ENCODE measurements around the gene SLC4A9. TPM values are rescaled to one million over a fixed set of nuclear protein-coding genes. Genes with fewer than 3 reads are reported as not detected.

The SLC4A9 gene
- total and polyA plus RNA-seq, 2 donors (not counting 1 experiment from before 2014, with no cell fraction given), result 0.10 TPM; not detected in 1

DNA sequence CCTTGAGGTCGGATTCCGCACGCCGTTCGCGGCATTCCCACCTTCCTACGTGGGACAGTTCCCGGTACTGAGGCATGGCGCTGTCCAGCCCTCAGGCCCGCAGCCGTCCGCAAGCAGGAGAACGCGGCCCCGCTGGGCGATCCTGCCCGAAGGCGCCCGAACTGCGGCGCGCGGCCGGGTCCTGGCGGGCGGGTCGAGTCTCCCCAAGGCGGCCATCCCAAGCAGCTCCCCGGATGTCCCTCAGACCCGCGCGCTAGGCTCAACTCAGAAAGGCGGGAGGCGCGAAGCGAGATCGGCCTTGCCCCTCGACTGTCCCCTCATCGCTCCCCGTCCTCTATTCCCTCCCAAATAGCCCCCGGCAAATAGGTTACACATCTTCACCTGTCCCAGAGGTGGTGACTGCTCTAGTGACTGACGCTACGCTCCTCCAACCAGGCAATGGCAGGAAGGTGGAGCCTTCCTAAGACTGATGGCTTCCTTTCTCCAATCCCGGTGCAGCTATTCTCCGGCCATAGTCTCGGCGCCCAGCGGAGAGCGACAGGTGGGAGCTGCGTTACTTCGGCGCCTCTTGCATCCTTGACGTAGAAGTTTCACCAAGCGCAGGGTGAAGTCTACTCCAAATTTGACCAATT, 40.9 kb downstream of the SLC4A9 start:
- peak overlapping the region; percentile 80 to 96 (median 85) for H3K4me3 ChIP-seq (ENCODE audit: control extremely low read depth in 1 of 5, extremely low read depth in 1 of 5, insufficient read depth in 1 of 5, low read depth in 2 of 5, low read length in 4 of 5)
- DNase-seq, result peak; percentile 96
- H2AFZ ChIP-seq (ENCODE audit: insufficient read depth, low read depth, low read length, poor library complexity, severe bottlenecking), result peak overlapping the region; percentile 96
- no peak for TF ChIP-seq EZH2 (IDR thresholded peaks at IDR 0.05; ENCODE audit: borderline replicate concordance, insufficient read depth, low read depth, low read length, poor library complexity, severe bottlenecking)
- TF ChIP-seq, protein P1, sequence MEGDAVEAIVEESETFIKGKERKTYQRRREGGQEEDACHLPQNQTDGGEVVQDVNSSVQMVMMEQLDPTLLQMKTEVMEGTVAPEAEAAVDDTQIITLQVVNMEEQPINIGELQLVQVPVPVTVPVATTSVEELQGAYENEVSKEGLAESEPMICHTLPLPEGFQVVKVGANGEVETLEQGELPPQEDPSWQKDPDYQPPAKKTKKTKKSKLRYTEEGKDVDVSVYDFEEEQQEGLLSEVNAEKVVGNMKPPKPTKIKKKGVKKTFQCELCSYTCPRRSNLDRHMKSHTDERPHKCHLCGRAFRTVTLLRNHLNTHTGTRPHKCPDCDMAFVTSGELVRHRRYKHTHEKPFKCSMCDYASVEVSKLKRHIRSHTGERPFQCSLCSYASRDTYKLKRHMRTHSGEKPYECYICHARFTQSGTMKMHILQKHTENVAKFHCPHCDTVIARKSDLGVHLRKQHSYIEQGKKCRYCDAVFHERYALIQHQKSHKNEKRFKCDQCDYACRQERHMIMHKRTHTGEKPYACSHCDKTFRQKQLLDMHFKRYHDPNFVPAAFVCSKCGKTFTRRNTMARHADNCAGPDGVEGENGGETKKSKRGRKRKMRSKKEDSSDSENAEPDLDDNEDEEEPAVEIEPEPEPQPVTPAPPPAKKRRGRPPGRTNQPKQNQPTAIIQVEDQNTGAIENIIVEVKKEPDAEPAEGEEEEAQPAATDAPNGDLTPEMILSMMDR (IDR thresholded peaks at IDR 0.05), result no peak
- H3K79me2 ChIP-seq (ENCODE audit: control insufficient read depth, insufficient read depth, low read length), result peaks cover 74% of the 10 kb centered on the region
- peak overlapping the region; percentile 73 to 90 for H3K27ac ChIP-seq (ENCODE audit: low read length in 2 of 2)
- H4K20me1 ChIP-seq (ENCODE audit: control insufficient read depth, insufficient read depth, low read length, poor library complexity, severe bottlenecking), result peaks cover 40% of the 10 kb centered on the region
- under 1% methylated on average over 54 of the region's 54 CpGs for WGBS (ENCODE audit: insufficient coverage)
- intact Hi-C loops (cut with micrococcal nuclease), result loop anchor here (1.0 to 5.0 kb wide), 14 partner anchors 98 to 921 kb away; partner anchors contain the start of genes APBB3, CYSTM1, EIF4EBP3 and HARS1
- H3K27me3 ChIP-seq (replicated peaks in 1 of 4; ENCODE audit: control extremely low read depth in 1 of 4, control insufficient read depth in 3 of 4, insufficient read depth in 4 of 4, low read length in 3 of 4), result no peaks in the 10 kb centered on the region
- peak; percentile 65 for ATAC-seq (ENCODE audit: low read depth)
- no peaks in the 10 kb centered on the region for H3K9me3 ChIP-seq (ENCODE audit: control extremely low read depth in 1 of 3, control insufficient read depth in 2 of 3, insufficient read depth in 1 of 3, low read length in 2 of 3)
- Mint-ChIP-seq H3K27ac (no peak overlapping the region), H3K27me3 (no peaks in the 10 kb centered on the region), H3K9me3 (ENCODE audit: insufficient read depth) (no peaks in the 10 kb centered on the region), H3K4me3 (no peak overlapping the region), H3K4me1 (peaks cover 29% of the 10 kb centered on the region)
- peaks cover 0 to 8% of the 10 kb centered on the region in 2 experiments for H3K36me3 ChIP-seq (replicated peaks in 1 of 2; ENCODE audit: control extremely low read depth in 1 of 2, control insufficient read depth in 1 of 2, extremely low read depth in 1 of 2, insufficient read depth in 2 of 2, low read length in 1 of 2)
- H3K4me2 ChIP-seq (replicated peaks; ENCODE audit: low read depth, low read length, poor library complexity, severe bottlenecking), result peak overlapping the region; percentile 77
- peaks cover 31% of the 10 kb centered on the region in 2 donors for H3K4me1 ChIP-seq (ENCODE audit: control insufficient read depth in 2 of 2, insufficient read depth in 2 of 2, low read length in 2 of 2)
- POLR2A ChIA-PET, result interaction anchor here (0.9 to 2.2 kb wide), 6 partner anchors 12 to 291 kb away, joined by 3 to 10 read pairs (median 4); partner anchors contain the start of genes EIF4EBP3, HARS1, HARS2 and HBEGF
- CTCF ChIA-PET, result interaction anchor here (0.5 to 1.4 kb wide), 5 partner anchors 55 to 752 kb away, joined by 3 to 6 read pairs (median 3); partner anchors contain the start of genes HBEGF, IK and NDUFA2
- H3K9ac ChIP-seq (ENCODE audit: low read length), result peak overlapping the region; percentile 87

All from B cell (primary cell).